GM13977 (cell line): ENCODE measurements around the gene PRDM5.

Source experiments
- DNase-seq: peaks from one replicate; pipeline ENCODE4 v3.0.0; 2012; ENCODE audit warnings: low spot score
- CTCF ChIP-seq: IDR thresholded peaks from 2 replicates; pipeline ENCODE4 v1.5.1; 2012; ENCODE audit warnings: mild to moderate bottlenecking, control low read depth; ENCODE audit not compliant: insufficient read depth; ENCODE audit errors: extremely low read depth, missing control alignments
- in situ Hi-C: fragments of 300-500 bp; cut with MboI; formaldehyde crosslinking; loops from one replicate; pipeline ENCODE4 v1.12.0; 2022; ENCODE audit warnings: low sequenced_read_pairs, low pct_unique_long_range_greater_than_20kb, mixed read lengths, inconsistent platforms; ENCODE audit not compliant: unreplicated experiment

Gene PRDM5

GRCh38 chr4:120897981-120898719 is 24.4 kb downstream of the PRDM5 start:
- no peak for TF ChIP-seq CTCF
- in situ Hi-C loops = no loop called here

GRCh38 chr4:120895554-120895953 is 27.0 kb downstream of the PRDM5 start:
- no peak for DNase-seq
- in situ Hi-C loops = no loop called here
- no peak for TF ChIP-seq CTCF

More at GRCh38 chr4:120897981-120898719, 24.4 kb downstream of the PRDM5 start:
- no peak for DNase-seq

- TF ChIP-seq CTCF = no peak
- in situ Hi-C loops = no loop called here
- no peak for DNase-seq
Measured at GRCh38 chr4:120893314-120893713, 29.2 kb downstream of the PRDM5 start.

- in situ Hi-C loops = no loop called here
- DNase-seq = no peak
- TF ChIP-seq CTCF = no peak
Measured at GRCh38 chr4:120886191-120886590, 36.3 kb downstream of the PRDM5 start.

GRCh38 chr4:120881846-120882245 is 40.7 kb downstream of the PRDM5 start:
- in situ Hi-C loops = no loop called here
- DNase-seq = no peak
- no peak for TF ChIP-seq CTCF

GRCh38 chr4:120881351-120881750 is 41.2 kb downstream of the PRDM5 start:
- DNase-seq = no peak
- no peak for TF ChIP-seq CTCF
- in situ Hi-C loops = no loop called here
